ENCODE results near the gene ZYX. TPM values are rescaled to one million over a fixed set of nuclear protein-coding genes. Genes with fewer than 3 reads are reported as not detected.

The ZYX gene
- total RNA-seq, 1 donor from 2014 or later, result 26.2 TPM

DNA sequence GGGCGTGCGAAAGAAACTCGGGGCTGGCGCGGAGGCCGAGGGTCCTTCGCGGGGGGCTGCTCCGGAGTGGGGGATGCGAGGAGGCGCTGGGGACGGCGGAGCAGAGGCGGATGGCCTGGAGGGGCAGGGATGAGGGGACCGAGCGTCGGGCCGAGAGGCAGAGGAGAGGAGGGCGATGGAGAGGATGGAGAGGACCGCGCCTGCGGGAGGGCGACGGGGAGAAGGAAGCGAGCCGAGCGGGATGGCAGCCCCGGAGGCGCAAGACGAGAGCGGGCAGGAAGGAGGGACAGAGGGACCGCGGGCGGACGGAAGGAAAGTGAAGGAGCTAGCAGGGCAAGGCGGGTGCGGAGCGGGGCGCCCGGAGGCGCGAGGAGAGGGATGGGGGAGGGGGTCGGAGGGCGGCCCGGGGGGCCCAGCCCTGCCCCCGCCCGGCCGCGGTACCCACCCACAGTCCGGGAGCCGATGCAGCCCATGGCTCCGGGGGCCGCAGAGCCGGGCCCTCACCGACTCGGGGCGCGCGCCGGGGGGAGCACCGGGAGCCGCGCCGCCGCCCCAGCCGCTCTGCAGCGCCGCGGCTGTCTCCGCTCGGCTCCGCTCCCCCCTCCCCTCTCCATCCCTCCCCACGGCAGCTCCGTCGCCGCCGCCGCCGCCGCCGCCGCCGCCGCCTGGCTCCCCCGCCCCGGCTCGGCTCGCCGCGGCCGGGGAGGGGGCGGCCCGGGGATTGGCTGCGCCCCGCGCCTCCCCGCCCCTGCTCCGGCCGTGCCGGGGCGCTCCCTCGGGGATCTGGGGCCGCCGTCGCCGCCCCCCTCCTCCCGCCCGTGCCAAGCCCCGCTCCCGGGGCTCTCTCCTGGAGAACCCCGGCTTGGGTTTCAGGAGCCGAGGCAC lies 18.8 kb upstream of the ZYX start, which contains the start of gene FAM131B:
FAM131B (minus strand) TSS at position 583 of the 885 bp plus-strand sequence; CDS start at position 473, 110 bp downstream.
- DNase-seq, result no peak

DNA sequence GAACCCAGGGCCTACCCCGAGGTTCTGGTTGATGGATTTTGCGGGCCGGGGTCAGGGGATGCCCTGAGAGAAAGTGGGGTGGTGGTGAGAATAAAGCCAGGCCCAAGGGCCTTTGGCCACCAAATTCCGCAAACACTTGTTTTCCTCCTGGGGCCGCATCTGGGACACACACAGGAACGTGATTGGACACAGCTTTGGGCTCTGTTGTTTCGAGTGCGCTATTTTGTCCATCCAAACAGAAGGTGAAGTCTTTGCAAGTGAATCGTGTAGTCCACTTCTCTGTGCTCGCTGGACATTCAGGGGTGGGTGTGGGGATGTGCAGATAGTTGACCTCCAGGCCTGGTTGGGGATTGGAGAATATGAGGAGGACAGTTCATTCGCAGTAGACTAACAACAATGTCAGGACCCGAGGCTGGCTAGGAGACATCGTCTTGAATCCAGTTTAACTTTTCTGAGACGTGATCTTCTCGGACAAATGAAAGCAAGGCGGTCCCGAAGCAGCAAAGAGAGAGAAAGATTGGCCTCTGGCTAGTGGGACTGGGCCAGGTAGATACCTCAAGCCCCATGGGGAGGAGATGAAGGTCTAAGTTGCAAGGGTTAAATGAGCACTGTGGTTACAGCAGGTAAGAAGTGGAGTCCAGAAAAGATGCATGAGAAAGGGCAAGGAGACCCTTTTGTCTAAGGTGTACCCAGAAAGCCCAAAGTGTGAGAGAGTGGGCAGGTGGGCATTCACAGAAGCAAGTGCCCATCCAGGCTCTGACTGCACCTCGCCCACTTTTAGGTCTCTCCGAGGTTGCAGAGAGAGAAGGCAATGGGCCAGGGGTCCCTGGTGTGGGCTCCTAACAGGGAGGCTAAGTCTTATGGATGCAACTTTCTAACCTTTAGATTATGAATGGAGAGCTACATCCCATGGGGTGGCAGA lies 17.9 kb upstream of the ZYX start:
- no peak for DNase-seq

DNA sequence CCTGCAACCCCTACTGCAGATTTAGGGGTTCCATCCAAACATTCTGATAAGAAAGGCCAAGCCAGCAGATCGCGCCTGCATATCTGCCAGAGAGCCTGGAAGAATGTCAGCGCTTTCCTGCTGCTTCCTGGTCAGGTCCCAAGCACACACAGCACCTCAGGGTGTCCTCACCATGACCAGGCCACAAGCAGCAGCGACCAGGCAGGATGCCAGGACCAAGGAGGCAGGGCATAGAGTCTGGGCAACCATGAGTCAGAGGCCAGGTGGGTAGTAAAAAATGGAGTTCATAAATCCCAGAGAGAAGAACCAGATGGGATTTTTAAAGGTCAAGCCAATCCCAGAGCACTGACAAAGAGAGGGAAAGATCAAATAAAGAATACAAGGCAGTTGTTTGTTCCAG lies 13.2 kb upstream of the ZYX start:
- peak; percentile 27 for DNase-seq

DNA sequence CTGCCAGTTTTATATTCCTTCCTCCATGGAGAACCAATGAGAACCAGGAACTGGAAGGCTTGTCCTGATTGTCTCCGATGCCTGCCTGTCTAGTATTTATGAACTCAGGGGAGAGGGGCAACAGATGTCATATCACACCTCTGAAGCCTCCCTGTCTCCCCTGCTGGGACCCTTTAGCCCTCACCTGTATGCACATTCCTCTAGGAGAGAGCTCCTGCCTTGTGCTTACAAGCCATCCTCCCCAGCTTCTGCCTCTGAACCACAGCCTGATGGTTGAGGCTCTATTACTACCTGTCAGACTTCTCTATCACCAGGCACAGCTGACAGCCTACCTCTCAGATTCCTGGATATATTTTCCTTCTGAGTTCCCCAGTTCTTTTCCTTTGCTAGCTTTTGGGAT lies 12.8 kb upstream of the ZYX start:
- no peak for DNase-seq

DNA sequence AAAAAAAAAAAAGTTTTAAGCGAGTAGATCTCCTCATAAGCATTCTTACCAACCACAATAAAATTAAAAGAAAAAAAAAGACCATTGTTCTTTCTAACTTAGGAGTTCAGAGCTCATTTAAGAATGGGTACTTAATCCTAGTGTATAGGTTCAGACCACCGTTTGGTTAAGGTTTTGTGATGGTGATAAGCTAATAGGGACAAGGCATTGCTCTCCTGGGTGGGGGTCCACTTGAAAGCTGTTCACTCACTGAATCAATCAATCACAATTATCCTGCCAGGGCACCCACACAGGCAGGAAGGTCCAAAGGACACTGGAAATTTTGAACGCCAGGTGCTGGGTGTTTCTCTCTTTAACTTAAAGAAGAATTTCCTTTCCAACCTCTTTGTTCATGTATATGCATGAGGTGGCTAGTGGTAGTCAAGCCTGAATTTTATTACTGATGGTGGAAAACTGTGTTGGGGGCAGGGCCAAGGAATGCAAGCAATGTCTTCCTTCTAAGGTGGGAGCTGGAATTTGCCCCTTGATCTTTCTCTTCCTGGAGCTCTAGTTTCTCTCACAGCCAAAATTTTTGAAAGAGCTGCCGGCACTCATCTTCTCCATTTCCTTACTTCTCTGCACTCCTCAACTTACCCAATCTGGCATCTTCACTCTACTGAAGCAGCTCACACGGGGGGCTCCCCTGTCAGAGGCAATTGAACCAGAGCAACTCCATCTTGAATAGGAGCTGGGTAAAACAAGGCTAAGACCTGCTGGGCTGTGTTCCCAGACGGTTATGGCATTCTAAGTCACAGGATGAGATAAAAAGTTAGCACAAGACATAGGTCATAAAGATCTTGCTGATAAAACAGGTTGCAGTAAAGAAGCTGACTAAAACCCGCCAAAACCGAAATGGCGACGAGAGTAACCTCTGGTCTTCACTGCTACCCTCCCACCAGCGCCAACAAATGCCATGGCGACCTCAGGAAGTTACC lies 11.2 kb upstream of the ZYX start:
- peak; percentile 17 for DNase-seq

DNA sequence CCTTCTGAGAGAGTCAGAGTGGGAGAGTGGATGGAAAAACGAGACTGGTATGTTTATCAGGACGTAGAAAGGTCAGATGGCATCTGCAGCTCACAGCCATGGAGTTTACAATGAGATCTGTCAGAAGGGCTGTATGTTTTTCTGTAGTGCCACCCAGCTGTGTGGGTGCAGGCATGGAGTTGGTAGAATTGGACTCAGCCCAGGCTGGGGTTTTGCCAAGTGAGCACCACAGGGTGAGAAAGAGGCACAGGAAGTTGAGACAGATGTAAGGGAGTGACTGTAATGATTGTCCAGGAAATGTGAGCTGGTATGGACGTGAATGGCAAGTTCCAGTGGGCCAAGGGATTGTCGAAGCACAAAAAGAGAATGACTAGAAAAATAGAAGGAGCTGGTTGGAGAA lies 9.1 kb upstream of the ZYX start:
- DNase-seq, result peak; percentile 68

DNA sequence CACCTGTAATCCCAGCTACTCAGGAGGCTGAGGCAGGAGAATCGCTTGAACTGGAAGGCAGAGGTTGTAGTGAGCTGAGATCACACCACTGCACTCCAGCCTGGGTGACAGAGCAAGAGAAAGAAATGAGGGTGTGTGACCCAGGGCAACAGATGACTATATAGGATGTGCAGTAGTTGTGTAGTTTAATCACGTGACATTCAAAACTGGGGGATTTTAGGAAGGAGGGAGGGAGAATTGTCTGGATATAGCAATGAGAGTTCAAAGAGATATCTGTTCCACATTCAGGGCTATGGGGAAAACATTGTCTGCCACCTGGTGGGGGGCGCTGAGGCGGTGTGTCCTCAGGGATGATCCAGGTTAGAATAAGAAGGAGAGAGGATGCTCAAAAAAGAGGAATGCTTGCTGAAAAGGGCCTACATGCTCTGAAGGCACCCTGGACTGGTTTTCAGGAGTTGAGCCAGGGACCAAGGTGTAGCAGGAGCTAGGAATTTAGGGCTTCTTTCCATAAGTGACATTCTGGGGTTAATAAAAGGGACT lies 7.8 kb upstream of the ZYX start:
- no peak for DNase-seq

DNA sequence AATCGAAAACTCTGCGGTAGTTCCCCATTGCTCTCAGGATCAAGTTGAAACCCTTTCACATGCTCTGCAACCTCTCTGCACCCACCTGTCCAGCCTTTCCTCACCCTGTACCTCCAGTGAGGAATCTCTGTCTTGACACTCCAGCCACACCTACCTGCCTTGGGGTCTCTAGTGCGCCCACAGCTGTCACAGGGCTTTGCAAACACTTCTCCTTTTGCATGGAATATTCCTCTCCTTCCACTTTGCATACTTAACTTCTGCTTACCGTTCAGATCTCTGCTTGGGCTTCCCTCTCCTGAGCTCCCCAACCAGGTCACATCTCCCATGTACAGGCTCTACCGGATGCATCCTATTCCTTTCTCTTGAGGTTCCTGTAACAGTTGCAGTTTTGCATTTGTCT lies 6.6 kb upstream of the ZYX start:
- DNase-seq, result no peak

DNA sequence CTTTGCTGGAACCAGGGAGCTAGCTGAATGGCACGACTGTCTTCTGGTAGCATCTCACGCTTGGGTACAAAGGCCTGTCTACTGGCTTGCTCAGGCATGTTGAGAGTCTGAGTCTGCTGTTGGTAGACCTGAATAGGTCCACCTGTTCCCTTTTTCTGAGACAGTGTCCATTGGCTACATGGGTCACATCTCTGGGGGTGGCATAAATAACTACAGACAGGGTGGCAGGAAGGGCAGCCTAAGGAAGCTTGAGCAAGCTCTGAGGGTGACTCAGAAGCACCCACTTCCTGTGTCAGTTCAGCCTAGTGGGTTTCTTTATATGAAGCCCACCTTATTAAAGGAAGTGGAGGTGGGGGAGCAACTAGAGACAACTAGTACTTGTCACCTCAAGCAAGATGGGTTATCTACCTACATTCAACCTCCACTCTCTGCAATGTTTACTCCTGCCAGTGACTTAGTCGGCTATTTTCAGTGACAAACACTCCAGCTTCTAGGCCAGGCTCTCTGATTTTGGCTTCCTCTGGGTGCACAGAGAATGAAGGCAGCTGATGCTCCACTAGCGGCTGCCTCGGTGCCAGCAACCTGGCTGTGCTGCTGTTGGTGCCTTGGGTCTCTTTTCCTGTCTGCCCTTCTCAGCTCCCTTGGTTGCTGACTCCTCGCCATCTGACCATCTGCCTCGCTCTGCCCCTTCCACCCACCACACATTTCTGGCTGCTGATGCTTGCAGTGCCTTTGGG lies 5.7 kb upstream of the ZYX start:
- DNase-seq, result peak; percentile 30

DNA sequence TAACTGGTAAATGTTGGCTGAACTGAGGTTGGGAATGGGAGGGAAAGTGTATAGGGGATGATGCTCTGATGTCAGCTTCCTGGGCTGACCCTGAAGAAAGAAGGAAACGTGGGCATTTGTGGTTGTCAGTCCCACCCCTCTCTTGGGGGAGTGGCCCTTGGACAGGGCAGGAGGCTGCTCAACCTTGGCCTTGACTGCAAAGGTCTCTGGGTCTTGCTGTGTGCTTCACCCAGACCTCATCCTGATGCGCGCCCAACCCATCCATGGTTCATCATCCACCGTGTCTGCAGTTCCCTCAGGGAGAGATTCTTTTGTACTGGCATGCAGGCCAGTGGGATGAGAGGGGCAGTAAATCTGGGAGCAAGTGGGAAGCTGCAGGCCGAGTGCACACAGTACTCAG lies 4.7 kb upstream of the ZYX start:
- no peak for DNase-seq

DNA sequence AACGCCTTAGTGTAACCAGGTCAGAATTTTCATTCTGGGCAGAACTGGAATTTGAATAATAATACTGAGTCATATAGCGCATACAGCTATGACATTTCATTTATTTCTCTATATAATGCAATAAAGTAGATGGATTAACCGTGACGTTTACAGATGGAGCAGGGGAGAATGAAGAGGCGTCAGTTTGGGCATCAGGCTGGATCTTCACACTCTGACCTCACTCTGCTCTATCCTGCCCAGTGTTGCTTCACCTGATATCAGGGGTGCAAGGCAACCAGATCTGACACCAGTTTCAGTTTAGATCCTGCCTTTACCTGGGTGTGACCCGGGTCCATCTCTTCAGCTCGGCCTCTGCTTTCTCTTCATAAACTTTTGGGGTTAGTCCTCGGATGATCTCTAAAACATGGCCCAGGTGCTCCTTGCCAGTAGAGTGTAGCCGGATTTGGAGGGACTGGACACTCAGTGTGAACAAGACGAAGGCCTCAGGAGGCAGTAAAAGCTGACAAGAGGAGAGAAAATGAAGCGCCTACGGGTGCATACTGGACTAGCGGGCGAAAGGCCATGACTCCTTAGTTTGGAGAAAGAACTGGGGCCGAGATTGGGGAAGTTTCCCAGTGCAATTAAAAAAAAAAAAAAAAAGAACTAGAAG lies 1.4 kb upstream of the ZYX start:
- DNase-seq, result no peak

DNA sequence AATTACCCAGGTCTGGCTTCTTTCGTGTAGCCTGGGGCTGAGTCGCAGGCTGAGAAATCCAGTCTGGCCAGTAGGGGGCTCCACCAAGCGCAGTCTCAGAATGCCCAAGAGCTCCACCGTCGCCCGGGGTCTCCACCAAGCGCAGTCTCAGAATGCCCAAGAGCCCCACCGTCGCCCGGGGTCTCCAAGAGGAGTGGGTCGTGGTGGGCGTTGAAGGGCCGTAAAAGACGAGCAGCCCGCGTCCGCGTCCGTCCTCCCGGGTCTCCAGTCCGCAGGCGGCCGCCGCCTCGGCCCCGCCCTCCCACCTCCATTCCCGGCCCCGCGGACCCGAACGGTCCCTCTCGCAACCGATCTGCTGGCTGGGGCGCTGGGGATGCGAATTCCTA lies 892 bp upstream of the ZYX start:
- peak; percentile 94 for DNase-seq

DNA sequence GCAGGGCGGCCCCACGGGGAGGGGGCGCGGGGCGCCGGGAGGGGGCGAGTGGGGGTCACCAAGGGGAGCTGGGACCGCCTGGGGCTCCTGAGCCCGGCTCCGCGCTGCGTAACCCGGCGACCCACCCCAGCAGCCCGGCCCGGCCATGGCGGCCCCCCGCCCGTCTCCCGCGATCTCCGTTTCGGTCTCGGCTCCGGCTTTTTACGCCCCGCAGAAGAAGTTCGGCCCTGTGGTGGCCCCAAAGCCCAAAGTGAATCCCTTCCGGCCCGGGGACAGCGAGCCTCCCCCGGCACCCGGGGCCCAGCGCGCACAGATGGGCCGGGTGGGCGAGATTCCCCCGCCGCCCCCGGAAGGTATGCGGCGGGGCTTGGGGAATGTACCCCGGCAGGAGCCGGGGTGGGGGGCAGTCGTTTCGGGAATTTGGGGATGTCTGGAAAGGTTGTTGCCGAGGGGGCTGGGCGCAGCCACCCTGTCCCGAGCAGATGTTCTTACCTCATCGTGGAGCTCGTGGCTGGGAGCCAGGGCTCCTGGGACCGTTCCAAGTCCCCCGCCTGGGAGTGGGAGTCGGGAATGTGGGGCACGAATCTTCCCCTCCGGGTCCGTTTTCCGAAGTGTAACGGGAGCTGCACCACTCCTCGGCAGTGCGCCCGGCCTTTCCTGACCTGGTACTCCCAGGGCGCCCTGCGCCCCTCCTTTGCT lies 431 bp downstream of the ZYX start:
- peak; percentile 80 for DNase-seq

DNA sequence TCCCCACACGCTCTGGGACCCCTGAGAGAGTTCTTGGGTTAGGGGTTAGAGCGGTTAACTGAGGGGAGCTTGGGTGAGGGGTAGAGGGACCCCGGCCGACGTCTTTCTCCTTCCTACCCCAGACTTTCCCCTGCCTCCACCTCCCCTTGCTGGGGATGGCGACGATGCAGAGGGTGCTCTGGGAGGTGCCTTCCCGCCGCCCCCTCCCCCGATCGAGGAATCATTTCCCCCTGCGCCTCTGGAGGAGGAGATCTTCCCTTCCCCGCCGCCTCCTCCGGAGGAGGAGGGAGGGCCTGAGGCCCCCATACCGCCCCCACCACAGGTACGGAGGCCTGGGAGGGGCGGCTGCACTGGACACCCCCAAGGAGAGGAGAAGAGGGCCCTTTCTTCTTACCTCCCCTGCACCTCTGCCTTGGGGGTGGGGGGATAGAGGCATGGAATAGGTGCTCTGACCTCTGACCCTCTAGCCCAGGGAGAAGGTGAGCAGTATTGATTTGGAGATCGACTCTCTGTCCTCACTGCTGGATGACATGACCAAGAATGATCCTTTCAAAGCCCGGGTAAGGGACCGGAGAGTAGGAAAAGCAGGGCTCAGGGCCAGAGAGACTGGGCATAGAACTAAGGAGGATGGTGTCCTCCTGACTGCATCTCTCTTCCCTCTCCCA lies 1.1 kb downstream of the ZYX start:
- DNase-seq, result peak; percentile 25

DNA sequence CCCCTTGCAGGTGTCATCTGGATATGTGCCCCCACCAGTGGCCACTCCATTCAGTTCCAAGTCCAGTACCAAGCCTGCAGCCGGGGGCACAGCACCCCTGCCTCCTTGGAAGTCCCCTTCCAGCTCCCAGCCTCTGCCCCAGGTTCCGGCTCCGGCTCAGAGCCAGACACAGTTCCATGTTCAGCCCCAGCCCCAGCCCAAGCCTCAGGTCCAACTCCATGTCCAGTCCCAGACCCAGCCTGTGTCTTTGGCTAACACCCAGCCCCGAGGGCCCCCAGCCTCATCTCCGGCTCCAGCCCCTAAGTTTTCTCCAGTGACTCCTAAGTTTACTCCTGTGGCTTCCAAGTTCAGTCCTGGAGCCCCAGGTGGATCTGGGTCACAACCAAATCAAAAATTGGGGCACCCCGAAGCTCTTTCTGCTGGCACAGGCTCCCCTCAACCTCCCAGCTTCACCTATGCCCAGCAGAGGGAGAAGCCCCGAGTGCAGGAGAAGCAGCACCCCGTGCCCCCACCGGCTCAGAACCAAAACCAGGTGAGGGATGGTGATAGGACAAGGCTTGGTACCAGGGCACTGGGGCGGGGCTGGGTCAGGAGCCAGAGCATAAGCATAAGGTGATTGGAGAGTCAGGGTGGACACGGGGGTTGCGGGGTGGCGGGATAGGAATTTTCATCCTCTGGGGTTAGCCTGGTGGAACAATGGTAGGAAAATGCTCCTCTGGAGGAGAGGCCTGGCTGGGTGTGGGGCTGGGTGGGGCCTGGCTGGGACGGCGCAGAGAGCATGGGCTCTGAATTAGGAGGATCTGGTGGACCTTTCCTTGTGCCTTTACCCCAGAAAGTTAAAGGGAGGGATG lies 1.9 kb downstream of the ZYX start:
- peak; percentile 25 for DNase-seq

DNA sequence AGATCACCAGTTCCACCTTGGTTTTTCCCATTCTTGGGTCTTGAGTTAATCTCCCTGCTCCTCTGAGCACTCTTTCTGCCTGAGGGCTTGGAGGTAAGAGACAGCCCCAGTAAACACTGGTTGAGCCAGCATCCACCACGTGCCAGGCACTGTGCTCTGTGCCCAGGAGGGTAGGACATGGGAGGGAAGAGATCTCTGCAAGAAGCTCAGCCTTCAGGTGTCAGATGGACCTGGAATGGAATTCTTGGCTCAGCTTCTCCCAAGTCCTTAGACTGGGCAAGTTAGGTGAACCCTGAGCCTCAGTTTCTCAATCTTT lies 2.5 kb downstream of the ZYX start:
- peak; percentile 25 for DNase-seq

DNA sequence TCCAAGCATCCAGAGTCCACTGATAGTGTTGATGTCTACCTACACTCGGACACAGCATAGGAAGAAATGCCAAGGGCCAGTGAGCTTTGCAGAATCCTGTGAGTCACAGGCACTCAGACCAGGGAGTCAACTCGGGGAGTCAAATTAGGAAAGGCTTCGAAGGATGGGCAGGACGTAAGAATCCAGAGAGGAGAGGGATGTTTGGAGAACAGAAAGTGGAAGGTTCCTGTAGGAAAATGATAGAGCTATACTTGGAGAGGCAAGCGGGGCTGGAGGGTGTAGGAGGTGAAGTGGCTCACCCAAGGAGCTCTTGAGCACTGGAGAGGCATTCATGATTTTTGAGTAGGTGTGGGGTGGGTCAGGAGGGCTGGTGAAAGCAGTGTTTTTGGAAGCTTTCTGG lies 3.0 kb downstream of the ZYX start:
- DNase-seq, result peak; percentile 51
